Ramos (cell line): Measurements from ENCODE around the gene INTS4.
"Not testable (repeated sequence)": the region's sequence is repeated elsewhere in the genome, so short reads cannot be mapped to it uniquely, and the experiment has no call there.

ENCODE experiments used
- in situ Hi-C: fragments of 300-500 bp; cut with MboI; formaldehyde crosslinking; loops from one replicate; pipeline ENCODE4 v1.14.3; 2022; ENCODE audit warnings: low sequenced_read_pairs; ENCODE audit not compliant: unreplicated experiment

INTS4 gene

GRCh38 chr11:77994434-77995362 lies at the start of gene INTS4:
TSS of gene INTS4 (minus strand) at chr11:77994668. CDS start at chr11:77994643, 25 bp downstream.
- in situ Hi-C loops = no loop called here

- in situ Hi-C loops = no loop called here
Observed at GRCh38 chr11:78041843-78042440, 47.5 kb upstream of the INTS4 start.

- in situ Hi-C loops = not testable (repeated sequence)
Observed at GRCh38 chr11:78041380-78041719, 46.9 kb upstream of the INTS4 start.

- in situ Hi-C loops = no loop called here
Observed at GRCh38 chr11:78040691-78041379, 46.4 kb upstream of the INTS4 start.

GRCh38 chr11:78039919-78040671 lies 45.6 kb upstream of the INTS4 start:
- in situ Hi-C loops = no loop called here

- in situ Hi-C loops = no loop called here
Observed at GRCh38 chr11:78039391-78039918, 45.0 kb upstream of the INTS4 start.

GRCh38 chr11:78038697-78039313 lies 44.3 kb upstream of the INTS4 start:
- in situ Hi-C loops = no loop called here

- in situ Hi-C loops = no loop called here
Observed at GRCh38 chr11:78037825-78038620, 43.6 kb upstream of the INTS4 start.

- in situ Hi-C loops = no loop called here
Observed at GRCh38 chr11:78037056-78037455, 42.6 kb upstream of the INTS4 start.

- in situ Hi-C loops = no loop called here
Observed at GRCh38 chr11:78036313-78036712, 41.8 kb upstream of the INTS4 start.

GRCh38 chr11:78034623-78035022 lies 40.2 kb upstream of the INTS4 start:
- in situ Hi-C loops = no loop called here

GRCh38 chr11:78033040-78033439 lies 38.6 kb upstream of the INTS4 start:
- in situ Hi-C loops = no loop called here

GRCh38 chr11:78032090-78032489 lies 37.6 kb upstream of the INTS4 start:
- in situ Hi-C loops = no loop called here

- in situ Hi-C loops = no loop called here
Observed at GRCh38 chr11:78031629-78032028, 37.2 kb upstream of the INTS4 start.

- in situ Hi-C loops = no loop called here
Observed at GRCh38 chr11:78030429-78031325, 36.2 kb upstream of the INTS4 start.

GRCh38 chr11:78028423-78028822 lies 34.0 kb upstream of the INTS4 start:
- in situ Hi-C loops = not testable (repeated sequence)

- in situ Hi-C loops = no loop called here
Observed at GRCh38 chr11:78027759-78028158, 33.3 kb upstream of the INTS4 start.

GRCh38 chr11:78025378-78025777 lies 30.9 kb upstream of the INTS4 start:
- in situ Hi-C loops = no loop called here
